Activated CD8-positive, alpha-beta T cell treated with anti-CD3 and anti-CD28 coated beads for 36 hours (primary cell): ENCODE results near the gene SZRD1. TPM values are rescaled to one million over a fixed set of nuclear protein-coding genes. Genes with fewer than 3 reads are reported as not detected.

Source experiments
- ATAC-seq: fragments of 200-7000 bp; cut with Tn5 transposase; one replicate; pipeline ENCODE4 v1.10.0; 2021; ENCODE audit warnings: mild to moderate bottlenecking, moderate library complexity
- CTCF ChIA-PET: fragments of 350-600 bp; sonication (Branson Sonifier 250); formaldehyde crosslinking; loops from one replicate; lab custom pipeline; 2021; ENCODE audit warnings: antibody characterized with exemption; lab: Charles Lee
- POLR2A ChIA-PET: fragments of 350-600 bp; sonication (Branson Sonifier 250); formaldehyde crosslinking; loops from one replicate; lab custom pipeline; 2021; ENCODE audit warnings: antibody characterized with exemption; lab: Charles Lee
- DNase-seq: peaks from one replicate; pipeline ENCODE4 v3.0.0-alpha.2; 2020
- H3K27ac Mint-ChIP-seq: one replicate; pipeline ENCODE4 v1.8.0; 2021; ENCODE audit warnings: mild to moderate bottlenecking, mixed read lengths
- H3K27me3 Mint-ChIP-seq: one replicate; pipeline ENCODE4 v1.8.0; 2021; ENCODE audit warnings: mixed read lengths
- H3K36me3 Mint-ChIP-seq: one replicate; pipeline ENCODE4 v1.8.0; 2021; ENCODE audit warnings: low read depth, mixed read lengths
- H3K4me1 Mint-ChIP-seq: one replicate; pipeline ENCODE4 v1.8.0; 2021; ENCODE audit warnings: low read depth, mixed read lengths
- H3K4me3 Mint-ChIP-seq: one replicate; pipeline ENCODE4 v1.8.0; 2021; ENCODE audit warnings: mild to moderate bottlenecking, moderate library complexity, mixed read lengths
- H3K9me3 Mint-ChIP-seq: one replicate; pipeline ENCODE4 v1.8.0; 2021; ENCODE audit warnings: mixed read lengths
- intact Hi-C: fragments of 100-400 bp; cut with micrococcal nuclease; formaldehyde crosslinking; loops from one replicate; pipeline ENCODE4 v1.10.0; 2022
- total RNA-seq, 2 experiments: library from RNA; stranded (reverse); gene quantifications; one replicate each; pipeline ENCODE4 v1.2.3, GENCODE V29; 2021
- TF ChIP-seq, protein P1 (sequence below): fragments of 200-600 bp; IDR thresholded peaks from one replicate; pipeline ENCODE4 v1.8.0; 2022; ENCODE audit warnings: antibody characterized with exemption, mild to moderate bottlenecking

The SZRD1 gene
- total RNA-seq, 2 experiments from 2014 or later: 175 to 177 TPM

DNA sequence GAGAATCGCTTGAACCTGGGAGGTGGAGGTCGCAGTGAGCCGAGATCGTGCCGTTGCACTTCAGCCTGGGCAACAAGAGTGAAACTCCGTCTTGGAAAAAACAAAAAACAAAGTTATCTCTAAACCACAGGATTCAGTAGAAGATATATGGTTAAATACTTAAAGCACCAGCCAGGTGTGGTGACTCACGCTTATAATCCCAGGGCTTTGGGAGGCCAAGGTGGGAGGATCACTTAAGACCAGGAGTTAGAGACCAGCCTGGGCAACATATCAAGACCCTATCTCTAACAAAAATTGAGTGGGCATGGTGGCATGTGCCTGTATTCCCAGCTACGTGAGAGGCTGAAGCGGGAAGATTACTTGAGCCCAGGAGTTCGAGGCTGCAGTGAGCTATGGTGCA is 79.1 kb downstream of the SZRD1 start:
- ChIA-PET POLR2A (no interaction called here), CTCF (no interaction called here)
- DNase-seq (no peak), ATAC-seq (no peak)
- no peaks in the 10 kb centered on the region for H3K9me3 Mint-ChIP-seq
- H3K27ac Mint-ChIP-seq: no peak overlapping the region
- TF ChIP-seq, protein P1, sequence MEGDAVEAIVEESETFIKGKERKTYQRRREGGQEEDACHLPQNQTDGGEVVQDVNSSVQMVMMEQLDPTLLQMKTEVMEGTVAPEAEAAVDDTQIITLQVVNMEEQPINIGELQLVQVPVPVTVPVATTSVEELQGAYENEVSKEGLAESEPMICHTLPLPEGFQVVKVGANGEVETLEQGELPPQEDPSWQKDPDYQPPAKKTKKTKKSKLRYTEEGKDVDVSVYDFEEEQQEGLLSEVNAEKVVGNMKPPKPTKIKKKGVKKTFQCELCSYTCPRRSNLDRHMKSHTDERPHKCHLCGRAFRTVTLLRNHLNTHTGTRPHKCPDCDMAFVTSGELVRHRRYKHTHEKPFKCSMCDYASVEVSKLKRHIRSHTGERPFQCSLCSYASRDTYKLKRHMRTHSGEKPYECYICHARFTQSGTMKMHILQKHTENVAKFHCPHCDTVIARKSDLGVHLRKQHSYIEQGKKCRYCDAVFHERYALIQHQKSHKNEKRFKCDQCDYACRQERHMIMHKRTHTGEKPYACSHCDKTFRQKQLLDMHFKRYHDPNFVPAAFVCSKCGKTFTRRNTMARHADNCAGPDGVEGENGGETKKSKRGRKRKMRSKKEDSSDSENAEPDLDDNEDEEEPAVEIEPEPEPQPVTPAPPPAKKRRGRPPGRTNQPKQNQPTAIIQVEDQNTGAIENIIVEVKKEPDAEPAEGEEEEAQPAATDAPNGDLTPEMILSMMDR: no peak
- H3K4me3 Mint-ChIP-seq: no peak overlapping the region
- H3K27me3 Mint-ChIP-seq: no peaks in the 10 kb centered on the region
- peaks cover 35% of the 10 kb centered on the region for H3K4me1 Mint-ChIP-seq
- intact Hi-C loops: no loop called here
- peaks cover 38% of the 10 kb centered on the region for H3K36me3 Mint-ChIP-seq

DNA sequence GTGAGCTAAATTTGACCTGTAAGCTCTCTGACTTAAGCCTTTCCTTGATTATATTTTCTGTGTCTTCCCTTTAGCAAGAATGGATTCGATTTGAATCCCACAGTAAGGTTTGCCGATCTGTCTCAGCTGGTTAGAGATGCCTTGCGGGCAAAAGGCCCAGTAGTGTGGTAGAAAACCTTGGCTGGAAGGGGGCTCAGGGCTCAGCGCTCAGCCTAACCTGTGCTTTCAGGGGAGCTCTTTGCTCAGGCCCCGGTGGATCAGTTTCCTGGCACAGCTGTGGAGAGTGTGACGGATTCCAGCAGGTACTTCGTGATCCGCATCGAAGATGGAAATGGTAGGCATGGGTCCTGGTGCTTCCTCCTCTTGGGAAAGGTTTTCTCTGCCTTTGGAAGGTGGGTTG is 80.6 kb downstream of the SZRD1 start:
- ATAC-seq (no peak), DNase-seq (no peak)
- Mint-ChIP-seq H3K27ac (peak overlapping the region; percentile 36), H3K9me3 (no peaks in the 10 kb centered on the region), H3K4me3 (no peak overlapping the region), H3K36me3 (peaks cover 40% of the 10 kb centered on the region), H3K4me1 (peaks cover 33% of the 10 kb centered on the region), H3K27me3 (no peaks in the 10 kb centered on the region)
- ChIA-PET CTCF (no interaction called here), POLR2A (no interaction called here)
- intact Hi-C loops: no loop called here
- TF ChIP-seq, protein P1: no peak

Other genes with a start within 250 kb of the SZRD1 start
- not detected for gene EPHA2, start 211.2 kb upstream of the SZRD1 start, total RNA-seq
- gene ARHGEF19, start 154.6 kb upstream of the SZRD1 start, total RNA-seq: 1 to 10 TPM; 5.7 to 7.4 TPM
- gene CPLANE2, start 130.1 kb upstream of the SZRD1 start, total RNA-seq: 1 to 10 TPM; 1.2 to 1.4 TPM
- gene FBXO42, start 14.8 kb upstream of the SZRD1 start, total RNA-seq: 10 to 100 TPM; 19.8 to 21.3 TPM
- gene SPATA21, start 70.2 kb downstream of the SZRD1 start, total RNA-seq: not detected
- 10 to 100 TPM; 53.1 to 54.7 TPM for gene NECAP2, start 73.5 kb downstream of the SZRD1 start, total RNA-seq
- gene RNU1-1, start 147.0 kb downstream of the SZRD1 start, total RNA-seq: 1,000 to 10,000 TPM in 1 of 2 experiments, 100 to 1,000 TPM in 1; 820 to 1,043 TPM
- gene NBPF1, start 246.3 kb downstream of the SZRD1 start, total RNA-seq: 1 to 10 TPM; 2.8 to 3.1 TPM